DMS53 (cell line): ENCODE measurements around the gene SLCO4A1.
"Not testable (repeated sequence)": the region's sequence is repeated elsewhere in the genome, so short reads cannot be mapped to it uniquely, and the experiment has no call there.

Source experiments
- DNase-seq: peaks from one replicate; lab custom pipeline; 2025; lab: John Stamatoyannopoulos, UW

SLCO4A1 gene

GRCh38 chr20:62666736-62667529 lies 24.6 kb downstream of the SLCO4A1 start:
- peak; percentile 19 for DNase-seq

GRCh38 chr20:62667530-62668440 lies 25.5 kb downstream of the SLCO4A1 start:
- DNase-seq, result no peak

DNA sequence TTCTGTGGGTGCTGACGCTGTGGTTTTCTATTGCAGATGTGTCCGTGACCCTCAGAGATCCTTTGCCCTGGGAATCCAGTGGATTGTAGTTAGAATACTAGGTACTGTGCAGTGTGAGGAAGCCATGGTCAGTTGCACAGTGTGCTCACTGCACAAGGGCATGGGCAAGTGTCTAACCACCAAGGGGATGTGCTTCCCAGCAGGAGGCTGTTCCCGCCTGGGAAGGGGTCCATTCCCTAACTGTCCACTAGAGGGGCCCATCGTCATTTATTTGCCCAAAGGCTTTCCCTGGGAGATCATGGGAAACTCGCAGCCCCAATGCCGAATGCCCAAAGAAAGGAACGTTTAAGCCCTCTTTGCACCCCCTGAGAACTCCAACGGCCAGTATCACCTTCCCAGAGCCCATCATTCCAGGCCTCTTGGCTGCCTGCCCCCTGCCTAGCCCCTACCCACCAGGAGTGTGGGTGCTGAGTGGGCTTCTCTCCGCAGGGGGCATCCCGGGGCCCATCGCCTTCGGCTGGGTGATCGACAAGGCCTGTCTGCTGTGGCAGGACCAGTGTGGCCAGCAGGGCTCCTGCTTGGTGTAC lies 26.2 kb downstream of the SLCO4A1 start:
- peak; percentile 75 for DNase-seq

DNA sequence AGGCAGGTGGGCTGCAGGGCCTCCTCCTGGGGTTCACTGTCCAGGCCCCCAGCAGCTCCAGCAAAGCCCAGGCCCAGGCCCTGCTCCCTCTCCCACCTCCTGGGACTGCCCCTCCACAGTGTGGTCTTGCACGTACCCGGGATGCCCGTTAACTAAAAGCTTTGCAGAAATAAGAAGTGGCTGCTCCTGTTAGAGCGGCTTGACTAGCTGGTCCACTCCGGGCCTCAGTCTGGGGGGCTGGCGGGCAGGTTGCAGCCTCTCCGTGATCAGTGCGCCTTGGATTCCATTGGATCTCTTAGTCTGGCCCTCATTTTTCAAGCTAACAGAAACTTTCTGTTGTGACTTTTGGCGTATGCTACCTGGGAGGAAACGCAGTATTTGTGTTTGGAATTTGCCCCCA lies 26.9 kb downstream of the SLCO4A1 start:
- DNase-seq, result no peak

DNA sequence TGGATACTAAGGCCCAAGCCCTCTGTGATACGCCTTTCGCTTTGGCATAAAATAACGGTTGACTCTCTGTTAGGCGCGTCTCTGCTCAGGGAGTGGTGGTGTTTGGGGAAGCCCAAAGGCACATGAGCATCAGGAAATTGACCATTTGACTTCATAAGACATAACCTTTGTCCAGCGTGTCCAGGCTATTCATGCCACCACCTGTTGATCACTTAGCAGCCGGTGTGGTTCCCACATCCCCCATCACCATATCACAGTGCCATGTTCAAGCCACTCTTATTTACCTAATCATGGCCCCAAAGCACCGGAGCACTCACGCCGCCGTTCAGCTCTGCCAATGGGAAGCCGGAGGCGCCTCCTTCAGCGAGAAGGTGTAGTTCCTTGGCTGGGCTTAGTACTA lies 27.9 kb downstream of the SLCO4A1 start:
- no peak for DNase-seq

GRCh38 chr20:62670998-62671397 lies 28.7 kb downstream of the SLCO4A1 start:
- no peak for DNase-seq

- no peak for DNase-seq
These were observed 29.5 kb downstream of the SLCO4A1 start for GRCh38 chr20:62671765-62672164.

GRCh38 chr20:62674370-62674769 lies 32.1 kb downstream of the SLCO4A1 start:
- DNase-seq, result no peak

- DNase-seq, result no peak
These were observed 33.0 kb downstream of the SLCO4A1 start for GRCh38 chr20:62675156-62675876.

GRCh38 chr20:62675877-62676260 lies 33.6 kb downstream of the SLCO4A1 start:
- no peak for DNase-seq

DNA sequence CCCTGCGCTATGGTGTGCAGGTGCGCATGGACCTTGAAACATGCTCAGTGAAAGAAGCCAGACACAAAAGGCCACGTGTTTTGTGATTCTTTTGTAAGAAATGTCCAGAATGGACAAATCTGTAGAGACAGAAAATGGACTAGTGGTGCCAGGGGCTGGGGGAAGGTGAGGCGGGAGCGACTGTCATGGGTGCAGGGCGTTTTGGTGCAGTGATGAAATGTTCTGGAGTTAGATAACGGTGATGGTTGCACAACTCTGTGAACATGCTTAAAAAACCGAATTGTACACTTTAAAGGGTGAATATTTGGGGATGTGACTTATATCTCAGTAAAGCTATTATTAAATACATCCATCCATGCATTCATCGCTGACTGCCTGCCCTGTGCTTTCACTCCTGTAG lies 34.7 kb downstream of the SLCO4A1 start:
- no peak for DNase-seq

- DNase-seq, result no peak
These were observed 35.4 kb downstream of the SLCO4A1 start for GRCh38 chr20:62677678-62678077.

DNA sequence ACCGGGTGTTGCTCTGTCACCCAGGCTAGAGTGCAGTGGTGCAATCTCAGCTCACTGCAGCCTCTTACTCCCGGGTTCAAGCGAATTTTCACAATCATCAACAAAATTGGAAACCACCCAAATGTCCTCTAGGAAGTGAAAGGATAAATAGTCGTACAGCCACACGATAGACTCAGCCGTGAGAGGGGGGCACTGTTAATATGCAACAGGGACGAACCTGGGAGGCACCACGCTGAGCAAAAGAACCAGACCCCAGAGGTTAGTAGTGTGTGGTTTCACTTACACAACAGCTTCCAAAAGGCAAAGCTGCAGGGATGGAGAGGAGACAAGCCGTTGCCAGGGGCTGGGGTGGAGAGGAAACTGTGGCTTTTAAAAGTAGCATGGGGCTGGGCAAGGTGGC lies 36.2 kb downstream of the SLCO4A1 start:
- no peak for DNase-seq

DNA sequence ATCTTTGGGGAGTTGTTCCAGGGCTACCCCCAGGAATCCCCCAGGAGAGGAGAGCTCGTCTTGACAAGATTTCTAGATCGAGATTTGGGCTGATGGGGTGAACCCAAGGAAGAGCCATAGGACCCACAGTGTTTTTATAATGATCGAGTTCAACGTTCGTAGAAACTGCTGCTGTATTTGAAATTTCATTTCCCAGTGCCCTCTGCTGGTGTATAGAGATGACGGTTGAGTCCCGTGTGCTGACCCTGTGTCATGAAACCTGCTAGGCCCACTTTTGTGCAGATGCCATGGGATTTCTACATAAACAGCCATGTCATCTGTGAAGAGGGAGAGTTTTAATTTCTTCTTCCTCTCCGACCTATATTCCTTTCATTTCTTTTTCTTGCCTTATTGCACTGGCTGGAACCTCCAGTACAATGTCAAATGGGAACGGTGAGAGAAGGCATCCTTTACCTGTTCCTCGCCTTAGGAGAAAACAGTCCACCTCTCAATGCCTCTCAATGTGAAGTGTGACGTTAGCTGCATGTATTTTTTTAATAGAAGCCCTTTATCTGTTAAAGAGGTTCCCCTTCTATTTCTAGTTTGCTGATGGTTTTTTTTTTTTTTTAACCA lies 37.8 kb downstream of the SLCO4A1 start:
- DNase-seq, result no peak

- DNase-seq, result no peak
These were observed 40.7 kb downstream of the SLCO4A1 start for GRCh38 chr20:62682912-62683517.

DNA sequence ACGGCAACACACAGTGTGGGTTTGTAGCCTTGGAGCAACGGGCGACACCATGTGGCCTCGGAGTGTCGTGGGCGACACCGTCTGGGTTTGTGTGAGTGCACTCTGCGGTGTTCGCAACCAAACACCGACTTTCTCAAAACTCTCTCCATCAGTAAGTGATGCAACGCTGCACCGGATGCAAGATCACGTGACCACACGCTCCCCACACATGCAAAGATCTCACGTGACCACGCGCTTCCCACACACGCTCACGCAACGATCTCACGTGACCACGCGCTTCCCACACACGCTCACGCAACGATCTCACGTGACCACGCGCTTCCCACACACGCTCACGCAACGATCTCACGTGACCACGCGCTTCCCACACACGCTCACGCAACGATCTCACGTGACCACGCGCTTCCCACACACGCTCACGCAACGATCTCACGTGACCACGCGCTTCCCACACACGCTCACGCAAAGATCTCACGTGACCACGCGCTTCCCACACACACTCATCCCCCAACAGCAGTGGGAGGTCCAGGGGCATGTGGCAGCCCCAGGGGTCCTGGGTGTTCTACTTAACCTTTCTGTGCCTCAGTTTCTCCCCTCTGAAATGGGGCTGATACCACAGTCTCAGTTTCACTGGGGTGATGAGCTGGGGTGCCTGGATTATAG lies 41.5 kb downstream of the SLCO4A1 start:
- not testable (repeated sequence) for DNase-seq

DNA sequence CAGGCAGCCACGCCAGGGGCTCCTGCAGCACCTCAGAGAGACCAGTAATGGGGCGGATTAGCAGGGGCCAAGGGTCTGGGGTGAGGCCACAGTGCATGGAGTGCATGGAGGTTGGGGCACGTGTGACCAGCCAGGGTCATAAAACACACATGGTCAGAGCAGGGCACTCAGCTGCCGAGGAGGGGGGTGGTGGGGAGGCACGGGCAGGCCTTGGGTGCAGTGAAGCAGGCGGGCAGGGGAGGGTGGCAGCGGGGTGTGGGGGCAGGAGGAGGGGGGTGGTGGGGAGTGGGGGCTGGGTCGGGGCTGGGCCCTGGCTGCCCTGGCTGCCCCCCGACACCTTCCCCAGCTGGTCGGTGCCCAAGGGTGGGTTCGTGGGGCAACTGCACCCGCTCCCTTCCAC lies 42.7 kb downstream of the SLCO4A1 start:
- no peak for DNase-seq

DNA sequence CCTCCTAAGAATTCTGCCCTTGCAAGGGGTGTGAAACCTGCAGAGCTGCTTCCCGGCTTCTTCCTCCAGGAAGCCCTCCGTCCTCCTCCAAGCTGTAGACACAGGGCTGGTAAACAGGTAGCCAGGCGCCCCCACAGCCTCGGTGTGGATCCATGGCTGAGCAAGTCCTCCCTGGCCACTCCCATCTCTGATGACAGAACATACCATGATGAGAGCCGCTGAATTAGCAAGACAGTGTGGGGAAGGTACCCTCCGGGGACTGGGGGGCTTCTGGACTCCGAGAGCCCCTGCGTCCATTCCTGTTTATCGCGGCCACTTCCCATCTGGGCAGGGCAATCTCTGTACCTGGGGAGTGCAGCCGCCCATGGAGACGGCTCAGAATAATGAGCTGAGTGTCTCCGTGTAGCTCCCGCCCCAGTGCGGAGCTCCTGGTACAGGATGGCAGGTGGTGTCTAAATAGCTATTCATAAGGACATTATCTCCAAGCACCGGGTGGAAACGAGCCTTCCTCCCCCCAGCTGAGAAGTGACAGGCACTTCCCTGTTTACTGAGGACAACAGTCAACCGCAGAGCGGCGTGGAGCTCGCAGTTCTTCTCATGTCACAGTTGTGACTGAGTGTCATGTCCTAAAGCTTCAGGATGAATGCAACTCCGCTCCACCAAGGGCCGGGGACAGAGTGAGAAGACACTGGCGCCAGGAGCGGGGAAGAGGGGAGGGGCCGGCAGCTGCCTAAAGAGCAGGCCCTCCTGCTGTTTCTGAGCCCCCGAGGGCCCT lies 43.7 kb downstream of the SLCO4A1 start:
- DNase-seq, result peak; percentile 61

DNA sequence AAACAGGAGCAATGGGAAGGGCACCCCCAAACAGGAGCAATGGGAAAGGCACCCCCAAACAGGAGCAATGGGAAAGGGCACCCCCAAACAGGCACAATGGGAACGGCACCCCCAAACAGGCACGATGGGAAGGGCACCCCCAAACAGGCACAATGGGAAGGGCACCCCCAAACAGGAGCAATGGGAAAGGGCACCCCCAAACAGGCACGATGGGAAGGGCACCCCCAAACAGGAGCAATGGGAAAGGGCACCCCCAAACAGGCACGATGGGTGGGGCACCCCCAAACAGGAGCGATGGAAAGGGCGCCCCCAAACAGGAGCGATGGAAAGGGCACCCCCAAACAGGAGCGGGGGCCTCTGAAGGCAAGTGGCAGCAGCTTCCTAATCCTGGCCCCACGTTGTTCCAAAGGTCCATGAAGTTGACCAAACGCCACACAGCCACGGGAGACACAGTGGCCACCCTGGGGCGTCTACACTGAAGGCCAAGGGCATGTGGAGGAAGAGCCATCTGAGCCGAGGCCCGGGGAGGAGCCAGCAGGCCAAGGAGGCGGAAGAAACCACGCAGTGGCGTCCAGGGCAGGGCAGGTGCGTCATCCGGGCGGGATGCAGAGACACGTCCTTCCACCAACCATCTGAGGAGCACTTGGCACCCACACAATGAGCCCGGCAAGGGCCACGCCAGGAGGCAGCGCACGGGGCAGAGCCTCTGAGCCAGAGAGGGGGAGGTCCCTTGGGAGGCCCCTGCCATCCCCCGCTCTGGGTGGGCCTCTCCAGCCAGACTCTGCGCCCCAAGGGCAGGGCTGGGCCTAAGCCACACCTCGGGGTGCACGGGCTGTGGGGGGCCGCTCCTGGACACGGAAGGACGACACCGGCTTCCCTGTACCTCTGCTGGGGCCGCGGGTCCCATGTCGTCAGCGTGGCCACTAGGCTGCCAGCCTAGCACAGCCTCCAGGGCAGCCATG lies 44.8 kb downstream of the SLCO4A1 start:
- DNase-seq, result no peak
